NCI-H1092 treated with DMSO at 0.1 percent for 48 hours (cell line): Measurements from ENCODE around the gene CHMP4B.

Experiments
- DNase-seq: peaks from one replicate; lab custom pipeline; 2025; lab: John Stamatoyannopoulos, UW

Gene CHMP4B

GRCh38 chr20:33897313-33897912, 86.3 kb downstream of the CHMP4B start:
- no peak for DNase-seq

GRCh38 chr20:33899106-33899505, 88.0 kb downstream of the CHMP4B start:
- no peak for DNase-seq

- DNase-seq = no peak
Measured at GRCh38 chr20:33900521-33901131, 89.5 kb downstream of the CHMP4B start.

GRCh38 chr20:33901132-33901523, 90.0 kb downstream of the CHMP4B start:
- DNase-seq = no peak

GRCh38 chr20:33902011-33902410, 90.9 kb downstream of the CHMP4B start:
- no peak for DNase-seq
